Measurements from ENCODE around the gene TSPAN18. TPM values are rescaled to one million over a fixed set of nuclear protein-coding genes. Genes with fewer than 3 reads are reported as not detected.

Gene TSPAN18
- total RNA-seq, 1 experiment from 2014 or later = not detected

GRCh38 chr11:44846852-44847251 lies 120.1 kb downstream of the TSPAN18 start:
- no peaks in the 10 kb centered on the region for H3K9me3 ChIP-seq (ENCODE audit: low read length)
- H3K4me1 ChIP-seq (ENCODE audit: insufficient read depth, low read length) = 0 out of 2 replicates have a peak, but pooled peaks cover 2% of the 10 kb centered on the region
- H3K79me2 ChIP-seq (ENCODE audit: low read length) = no peaks in the 10 kb centered on the region
- no peaks in the 10 kb centered on the region for H3K9me2 ChIP-seq (replicated peaks; ENCODE audit: low read length)
- ATAC-seq = no peak
- no peak overlapping the region for H3K27ac ChIP-seq (ENCODE audit: low read length)
- H3K9ac ChIP-seq (ENCODE audit: low read length) = no peak overlapping the region
- no TSS peak for BruUV-seq (replicated peaks)
- H3F3A ChIP-seq (ENCODE audit: low read length, unreplicated experiment) = no peaks in the 10 kb centered on the region
- H3K27me3 ChIP-seq (ENCODE audit: low read length) = no peaks in the 10 kb centered on the region
- H2AFZ ChIP-seq (ENCODE audit: low read length) = no peak overlapping the region
- H4K20me1 ChIP-seq (ENCODE audit: low read length) = no peaks in the 10 kb centered on the region
- H3K4me3 ChIP-seq (ENCODE audit: low read length) = no peak overlapping the region
- no peak for TF ChIP-seq CTCF (conservative IDR thresholded peaks at IDR 0.05; ENCODE audit: low read depth, low read length)
- CTCF ChIA-PET = no interaction called here
- DNase-seq = no peak
- H3K36me3 ChIP-seq (ENCODE audit: low read depth, low read length) = no peaks in the 10 kb centered on the region
- H3K4me2 ChIP-seq (ENCODE audit: low read length) = no peak overlapping the region
- POLR2A ChIA-PET (ENCODE audit: unreplicated experiment) = no interaction called here
- intact Hi-C loops (cut with micrococcal nuclease) = no loop called here

GRCh38 chr11:44847316-44847715 lies 120.6 kb downstream of the TSPAN18 start:
- peaks cover 5% of the 10 kb centered on the region; the same call in 1 of the 2 replicates for H3K4me1 ChIP-seq (ENCODE audit: insufficient read depth, low read length)
- no peak for ATAC-seq
- CTCF ChIA-PET = no interaction called here
- H3K36me3 ChIP-seq (ENCODE audit: low read depth, low read length) = no peaks in the 10 kb centered on the region
- no peak overlapping the region for H2AFZ ChIP-seq (ENCODE audit: low read length)
- H3K9ac ChIP-seq (ENCODE audit: low read length) = no peak overlapping the region
- H3K79me2 ChIP-seq (ENCODE audit: low read length) = no peaks in the 10 kb centered on the region
- DNase-seq = no peak
- TF ChIP-seq CTCF (conservative IDR thresholded peaks at IDR 0.05; ENCODE audit: low read depth, low read length) = no peak
- no peak for TF ChIP-seq EZH2 (IDR thresholded peaks at IDR 0.05; ENCODE audit: low read length, unreplicated experiment)
- no peak for TF ChIP-seq EZH2phosphoT487 (IDR thresholded peaks at IDR 0.05; ENCODE audit: borderline replicate concordance, low read length)
- intact Hi-C loops (cut with micrococcal nuclease) = no loop called here
- no peak overlapping the region for H3K4me2 ChIP-seq (ENCODE audit: low read length)
- POLR2A ChIA-PET (ENCODE audit: unreplicated experiment) = no interaction called here
- H3F3A ChIP-seq (ENCODE audit: low read length, unreplicated experiment) = no peaks in the 10 kb centered on the region
- H4K20me1 ChIP-seq (ENCODE audit: low read length) = no peaks in the 10 kb centered on the region
- H3K27me3 ChIP-seq (ENCODE audit: low read length) = no peaks in the 10 kb centered on the region
- H3K4me3 ChIP-seq (ENCODE audit: low read length) = no peak overlapping the region
- no peaks in the 10 kb centered on the region for H3K9me3 ChIP-seq (ENCODE audit: low read length)
- H3K9me2 ChIP-seq (replicated peaks; ENCODE audit: low read length) = no peaks in the 10 kb centered on the region
- no peak overlapping the region for H3K27ac ChIP-seq (ENCODE audit: low read length)
- BruUV-seq (replicated peaks) = no TSS peak

GRCh38 chr11:44848203-44848962 lies 121.6 kb downstream of the TSPAN18 start:
- H3K4me3 ChIP-seq (ENCODE audit: low read length) = no peak overlapping the region
- H3K79me2 ChIP-seq (ENCODE audit: low read length) = no peaks in the 10 kb centered on the region
- TF ChIP-seq EZH2 (IDR thresholded peaks at IDR 0.05; ENCODE audit: low read length, unreplicated experiment) = no peak
- no peak for TF ChIP-seq CTCF (conservative IDR thresholded peaks at IDR 0.05; ENCODE audit: low read depth, low read length)
- TF ChIP-seq EZH2phosphoT487 (IDR thresholded peaks at IDR 0.05; ENCODE audit: borderline replicate concordance, low read length) = no peak
- H3K9me2 ChIP-seq (replicated peaks; ENCODE audit: low read length) = no peaks in the 10 kb centered on the region
- H3K36me3 ChIP-seq (ENCODE audit: low read depth, low read length) = no peaks in the 10 kb centered on the region
- no peak overlapping the region for H3K9ac ChIP-seq (ENCODE audit: low read length)
- no peak overlapping the region for H3K27ac ChIP-seq (ENCODE audit: low read length)
- DNase-seq (no peak), ATAC-seq (no peak)
- POLR2A ChIA-PET (ENCODE audit: unreplicated experiment) = interaction anchor here (0.6 kb wide), 1 partner anchor 11 kb away, joined by 11 read pairs; no protein-coding TSS in a partner anchor
- H3K4me2 ChIP-seq (ENCODE audit: low read length) = no peak overlapping the region
- H3K9me3 ChIP-seq (ENCODE audit: low read length) = no peaks in the 10 kb centered on the region
- intact Hi-C loops (cut with micrococcal nuclease) = no loop called here
- H3F3A ChIP-seq (ENCODE audit: low read length, unreplicated experiment) = no peaks in the 10 kb centered on the region
- no TSS peak for BruUV-seq (replicated peaks)
- H2AFZ ChIP-seq (ENCODE audit: low read length) = no peak overlapping the region
- no peaks in the 10 kb centered on the region for H3K27me3 ChIP-seq (ENCODE audit: low read length)
- no peaks in the 10 kb centered on the region for H4K20me1 ChIP-seq (ENCODE audit: low read length)
- CTCF ChIA-PET = no interaction called here
- H3K4me1 ChIP-seq (ENCODE audit: insufficient read depth, low read length) = peaks cover 9% of the 10 kb centered on the region
